Activated CD8-positive, alpha-beta memory T cell treated with anti-CD3 and anti-CD28 coated beads, Interleukin-2, amount 50 U/mL, for 1 hour (primary cell): ENCODE results near the gene OGDH.

ENCODE experiments used
- DNase-seq: peaks from one replicate; pipeline ENCODE4 v3.0.0-alpha.2; 2020; ENCODE audit errors: extremely low read depth

OGDH gene

GRCh38 chr7:44618045-44618444 lies 11.6 kb downstream of the OGDH start:
- no peak for DNase-seq

GRCh38 chr7:44618753-44619152 lies 12.3 kb downstream of the OGDH start:
- DNase-seq, result no peak

- DNase-seq, result no peak
Measured at GRCh38 chr7:44621034-44621749, 14.8 kb downstream of the OGDH start.

- DNase-seq, result no peak
Measured at GRCh38 chr7:44621750-44622103, 15.3 kb downstream of the OGDH start.

GRCh38 chr7:44622342-44623151 lies 16.1 kb downstream of the OGDH start:
- no peak for DNase-seq

GRCh38 chr7:44624318-44624717 lies 17.9 kb downstream of the OGDH start:
- DNase-seq, result no peak

GRCh38 chr7:44625526-44626471 lies 19.4 kb downstream of the OGDH start:
- no peak for DNase-seq

GRCh38 chr7:44626620-44627019 lies 20.2 kb downstream of the OGDH start:
- DNase-seq, result no peak

- DNase-seq, result no peak
Measured at GRCh38 chr7:44629829-44630522, 23.5 kb downstream of the OGDH start.

- DNase-seq, result no peak
Measured at GRCh38 chr7:44630792-44631457, 24.5 kb downstream of the OGDH start.

GRCh38 chr7:44631458-44632115 lies 25.2 kb downstream of the OGDH start:
- DNase-seq, result no peak

GRCh38 chr7:44632196-44632595 lies 25.8 kb downstream of the OGDH start:
- DNase-seq, result no peak

GRCh38 chr7:44633254-44634186 lies 27.1 kb downstream of the OGDH start:
- peak; percentile 50 for DNase-seq

GRCh38 chr7:44634187-44634838 lies 27.9 kb downstream of the OGDH start:
- no peak for DNase-seq

- DNase-seq, result no peak
Measured at GRCh38 chr7:44634839-44635591, 28.6 kb downstream of the OGDH start.

- DNase-seq, result no peak
Measured at GRCh38 chr7:44636041-44636584, 29.7 kb downstream of the OGDH start.

GRCh38 chr7:44636926-44637325 lies 30.5 kb downstream of the OGDH start:
- no peak for DNase-seq
